ENCODE results near the gene AMDHD2. TPM values are rescaled to one million over a fixed set of nuclear protein-coding genes. Genes with fewer than 3 reads are reported as not detected.

Gene AMDHD2
- total and polyA plus RNA-seq, 4 donors, result 7.5 to 25.3 (median 15.7) TPM

DNA sequence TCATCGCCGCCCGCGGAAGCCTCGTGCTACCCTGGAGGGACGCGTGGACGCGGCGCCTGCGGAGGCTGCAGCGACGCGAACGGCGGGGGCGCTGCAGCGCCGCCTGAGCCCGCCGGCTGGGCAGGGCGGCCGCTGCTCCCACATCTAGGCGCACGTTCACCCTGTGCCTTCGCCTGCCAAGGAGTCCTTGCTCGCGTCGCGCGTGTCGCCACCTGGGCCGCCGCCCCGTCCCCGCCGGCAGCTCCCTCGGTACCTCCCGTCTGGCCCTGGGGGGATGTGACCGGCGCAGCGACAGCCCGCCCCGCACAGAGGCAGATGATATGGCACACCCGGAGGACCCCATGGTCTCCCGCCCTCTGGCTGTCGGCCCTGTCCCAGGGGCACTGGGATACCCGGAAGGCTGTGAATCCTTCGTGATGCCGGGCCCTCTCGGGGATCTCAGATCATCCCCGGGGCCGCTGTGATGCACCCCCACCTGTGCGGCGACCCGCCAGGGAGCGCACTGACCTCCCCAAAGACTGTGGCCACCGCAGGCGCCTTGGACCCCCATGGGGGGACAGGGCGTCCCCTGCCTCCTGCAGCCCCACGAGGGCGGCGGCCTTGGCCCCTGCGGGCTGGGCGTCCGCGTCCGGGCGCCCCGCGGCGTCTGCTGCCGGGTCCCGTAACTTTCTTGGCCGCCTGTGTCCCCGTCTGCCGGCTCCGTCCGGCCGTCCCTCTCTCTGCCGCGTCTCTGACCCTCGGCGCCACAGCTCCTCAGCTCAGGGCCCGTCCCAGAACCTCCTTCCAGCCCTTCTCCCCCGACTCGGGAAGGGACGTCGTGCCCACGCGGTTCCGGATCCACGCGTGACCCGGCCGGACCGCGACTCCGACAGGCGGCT, 45.9 kb upstream of the AMDHD2 start:
- Histone ChIP-seq H3K9ac (ENCODE audit: low read depth in 1 of 2, low read length in 2 of 2) (peak overlapping the region in 1 of 2 donors; percentile 5), H3K4me1 (ENCODE audit: control insufficient read depth in 4 of 4, insufficient read depth in 4 of 4, low read length in 3 of 4) (peaks cover 30 to 74% (median 52%) of the 10 kb centered on the region in 4 donors), H3K4me3 (ENCODE audit: low read depth in 1 of 3, low read length in 3 of 3) (peak overlapping the region; percentile 56 to 87 (median 67)), H3K36me3 (ENCODE audit: control insufficient read depth in 4 of 4, insufficient read depth in 3 of 4, low read depth in 1 of 4, low read length in 3 of 4) (no peaks in the 10 kb centered on the region), H3K9me3 (ENCODE audit: control insufficient read depth in 4 of 4, low read length in 3 of 4) (no peaks in the 10 kb centered on the region), H3K27me3 (ENCODE audit: control insufficient read depth in 4 of 4, insufficient read depth in 4 of 4, low read length in 3 of 4) (no peaks in the 10 kb centered on the region), H3K27ac (ENCODE audit: low read depth in 1 of 2, low read length in 2 of 2) (peak overlapping the region; percentile 87 to 91)
- DNase-seq (ENCODE audit: low spot score), result peak; percentile 67
- TF ChIP-seq, protein P1, sequence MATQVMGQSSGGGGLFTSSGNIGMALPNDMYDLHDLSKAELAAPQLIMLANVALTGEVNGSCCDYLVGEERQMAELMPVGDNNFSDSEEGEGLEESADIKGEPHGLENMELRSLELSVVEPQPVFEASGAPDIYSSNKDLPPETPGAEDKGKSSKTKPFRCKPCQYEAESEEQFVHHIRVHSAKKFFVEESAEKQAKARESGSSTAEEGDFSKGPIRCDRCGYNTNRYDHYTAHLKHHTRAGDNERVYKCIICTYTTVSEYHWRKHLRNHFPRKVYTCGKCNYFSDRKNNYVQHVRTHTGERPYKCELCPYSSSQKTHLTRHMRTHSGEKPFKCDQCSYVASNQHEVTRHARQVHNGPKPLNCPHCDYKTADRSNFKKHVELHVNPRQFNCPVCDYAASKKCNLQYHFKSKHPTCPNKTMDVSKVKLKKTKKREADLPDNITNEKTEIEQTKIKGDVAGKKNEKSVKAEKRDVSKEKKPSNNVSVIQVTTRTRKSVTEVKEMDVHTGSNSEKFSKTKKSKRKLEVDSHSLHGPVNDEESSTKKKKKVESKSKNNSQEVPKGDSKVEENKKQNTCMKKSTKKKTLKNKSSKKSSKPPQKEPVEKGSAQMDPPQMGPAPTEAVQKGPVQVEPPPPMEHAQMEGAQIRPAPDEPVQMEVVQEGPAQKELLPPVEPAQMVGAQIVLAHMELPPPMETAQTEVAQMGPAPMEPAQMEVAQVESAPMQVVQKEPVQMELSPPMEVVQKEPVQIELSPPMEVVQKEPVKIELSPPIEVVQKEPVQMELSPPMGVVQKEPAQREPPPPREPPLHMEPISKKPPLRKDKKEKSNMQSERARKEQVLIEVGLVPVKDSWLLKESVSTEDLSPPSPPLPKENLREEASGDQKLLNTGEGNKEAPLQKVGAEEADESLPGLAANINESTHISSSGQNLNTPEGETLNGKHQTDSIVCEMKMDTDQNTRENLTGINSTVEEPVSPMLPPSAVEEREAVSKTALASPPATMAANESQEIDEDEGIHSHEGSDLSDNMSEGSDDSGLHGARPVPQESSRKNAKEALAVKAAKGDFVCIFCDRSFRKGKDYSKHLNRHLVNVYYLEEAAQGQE (IDR thresholded peaks at IDR 0.05), result no peak
- peak; percentile 34 for TF ChIP-seq CTCF (IDR thresholded peaks at IDR 0.05; ENCODE audit: low read depth, low read length, missing input control)
- TF ChIP-seq JUND (IDR thresholded peaks at IDR 0.05), result no peak
- under 1% methylated on average over 100 of the region's 100 CpGs for WGBS

GRCh38 chr16:2474877-2475412, 45.2 kb upstream of the AMDHD2 start, which contains the start of gene TBC1D24:
Gene TBC1D24 (plus strand): TSS chr16:2475127. CDS start chr16:2496149, 21,022 bp downstream.
- H3K9me3 ChIP-seq (ENCODE audit: control insufficient read depth in 4 of 4, low read length in 3 of 4), result no peaks in the 10 kb centered on the region
- peak within 1 kb of the TSS; percentile 67 to 87 (median 76) for H3K4me3 ChIP-seq (ENCODE audit: low read depth in 1 of 3, low read length in 3 of 3)
- no peaks in the 10 kb centered on the region for H3K36me3 ChIP-seq (ENCODE audit: control insufficient read depth in 4 of 4, insufficient read depth in 3 of 4, low read depth in 1 of 4, low read length in 3 of 4)
- peaks cover 30 to 66% (median 47%) of the 10 kb centered on the region in 4 donors for H3K4me1 ChIP-seq (ENCODE audit: control insufficient read depth in 4 of 4, insufficient read depth in 4 of 4, low read length in 3 of 4)
- H3K9ac ChIP-seq (ENCODE audit: low read depth in 1 of 2, low read length in 2 of 2), result peak within 1 kb of the TSS in 1 of 2 donors; percentile 5
- peak within 1 kb of the TSS; percentile 87 to 91 for H3K27ac ChIP-seq (ENCODE audit: low read depth in 1 of 2, low read length in 2 of 2)
- TF ChIP-seq, protein P1 (IDR thresholded peaks at IDR 0.05), result no peak
- TF ChIP-seq CTCF (IDR thresholded peaks at IDR 0.05; ENCODE audit: low read depth, low read length, missing input control) (no peak), FOXA2 (IDR thresholded peaks at IDR 0.05) (no peak)
- DNase-seq (ENCODE audit: low spot score), result peak; percentile 91
- WGBS, result under 1% methylated on average over 77 of the region's 77 CpGs
- no peaks in the 10 kb centered on the region for H3K27me3 ChIP-seq (ENCODE audit: control insufficient read depth in 4 of 4, insufficient read depth in 4 of 4, low read length in 3 of 4)

All from liver (tissue), 9 donors.